ENCODE measurements around the gene SMYD3.

SMYD3 gene

DNA sequence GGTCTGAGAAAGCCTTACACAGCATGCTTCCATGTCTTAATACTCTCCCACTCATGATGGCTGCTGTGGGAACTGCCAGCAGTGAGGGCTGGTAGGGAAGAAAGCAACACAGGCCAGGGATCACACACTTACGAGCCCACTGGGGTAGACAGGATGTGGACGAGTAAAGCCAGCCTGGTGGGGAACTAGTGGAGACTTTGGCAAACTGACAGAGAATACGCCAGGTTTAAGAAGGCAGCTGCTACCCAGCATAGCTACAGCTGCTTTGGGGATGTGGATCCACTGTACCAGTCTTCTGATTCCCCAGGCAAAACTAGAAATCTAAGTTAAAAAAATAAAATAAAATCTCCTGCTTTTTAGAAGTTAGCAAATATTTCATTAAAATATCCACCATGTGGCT, 664.0 kb downstream of the SMYD3 start (continued):
- no peak for TF ChIP-seq ZNF555 (tag by site-specific recombination; conservative IDR thresholded peaks at IDR 0.05)
- TF ChIP-seq ZNF114 (tag by site-specific recombination; IDR thresholded peaks at IDR 0.05) = no peak
- TF ChIP-seq ZNF558 (tag by site-specific recombination; IDR thresholded peaks at IDR 0.05) = no peak
- no peak for TF ChIP-seq ZNF433 (tag by site-specific recombination; IDR thresholded peaks at IDR 0.05; ENCODE audit: low read depth)
- no peak for TF ChIP-seq ZNF501 (tag by site-specific recombination; IDR thresholded peaks at IDR 0.05)

DNA sequence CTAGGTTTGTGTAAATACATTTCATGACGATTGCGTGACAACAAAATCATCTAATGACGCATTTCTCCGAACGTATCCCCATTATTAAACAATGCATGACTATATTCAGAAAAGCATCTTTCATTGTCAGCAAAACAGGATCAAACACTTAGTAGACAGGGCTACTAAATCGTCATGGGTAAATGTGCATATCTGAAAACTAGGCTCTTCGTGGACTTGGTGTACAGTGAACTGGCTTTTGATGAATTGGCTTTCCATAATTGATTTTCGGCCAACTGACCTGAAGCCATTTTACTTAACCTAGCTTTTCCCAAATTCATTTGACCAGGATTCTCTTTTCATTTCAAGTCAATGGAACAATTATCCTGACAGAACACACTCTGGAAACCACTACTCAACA, 665.0 kb downstream of the SMYD3 start:
- H3K9me3 ChIP-seq (ENCODE audit: control insufficient read depth, insufficient read depth, low read depth, low read length) = no peaks in the 10 kb centered on the region
- TF ChIP-seq ZNF521 (tag by site-specific recombination; IDR thresholded peaks at IDR 0.05) (no peak), ZNF624 (tag by site-specific recombination; IDR thresholded peaks at IDR 0.05) (no peak), ZNF510 (tag by site-specific recombination; IDR thresholded peaks at IDR 0.05; ENCODE audit: insufficient replicate concordance) (no peak), WT1 (tag by site-specific recombination; IDR thresholded peaks at IDR 0.05) (no peak), ZNF48 (tag by site-specific recombination; IDR thresholded peaks at IDR 0.05) (no peak), ZNF785 (tag by site-specific recombination; IDR thresholded peaks at IDR 0.05) (no peak), KLF10 (tag by site-specific recombination; IDR thresholded peaks at IDR 0.05) (no peak), TRIM28 (IDR thresholded peaks at IDR 0.05; ENCODE audit: borderline replicate concordance, low read length) (no peak), ZNF433 (tag by site-specific recombination; IDR thresholded peaks at IDR 0.05; ENCODE audit: low read depth) (no peak), ZNF140 (tag by site-specific recombination; IDR thresholded peaks at IDR 0.05) (no peak), ZNF302 (tag by site-specific recombination; IDR thresholded peaks at IDR 0.05; ENCODE audit: low read depth) (no peak)
- TF ChIP-seq, protein P1, sequence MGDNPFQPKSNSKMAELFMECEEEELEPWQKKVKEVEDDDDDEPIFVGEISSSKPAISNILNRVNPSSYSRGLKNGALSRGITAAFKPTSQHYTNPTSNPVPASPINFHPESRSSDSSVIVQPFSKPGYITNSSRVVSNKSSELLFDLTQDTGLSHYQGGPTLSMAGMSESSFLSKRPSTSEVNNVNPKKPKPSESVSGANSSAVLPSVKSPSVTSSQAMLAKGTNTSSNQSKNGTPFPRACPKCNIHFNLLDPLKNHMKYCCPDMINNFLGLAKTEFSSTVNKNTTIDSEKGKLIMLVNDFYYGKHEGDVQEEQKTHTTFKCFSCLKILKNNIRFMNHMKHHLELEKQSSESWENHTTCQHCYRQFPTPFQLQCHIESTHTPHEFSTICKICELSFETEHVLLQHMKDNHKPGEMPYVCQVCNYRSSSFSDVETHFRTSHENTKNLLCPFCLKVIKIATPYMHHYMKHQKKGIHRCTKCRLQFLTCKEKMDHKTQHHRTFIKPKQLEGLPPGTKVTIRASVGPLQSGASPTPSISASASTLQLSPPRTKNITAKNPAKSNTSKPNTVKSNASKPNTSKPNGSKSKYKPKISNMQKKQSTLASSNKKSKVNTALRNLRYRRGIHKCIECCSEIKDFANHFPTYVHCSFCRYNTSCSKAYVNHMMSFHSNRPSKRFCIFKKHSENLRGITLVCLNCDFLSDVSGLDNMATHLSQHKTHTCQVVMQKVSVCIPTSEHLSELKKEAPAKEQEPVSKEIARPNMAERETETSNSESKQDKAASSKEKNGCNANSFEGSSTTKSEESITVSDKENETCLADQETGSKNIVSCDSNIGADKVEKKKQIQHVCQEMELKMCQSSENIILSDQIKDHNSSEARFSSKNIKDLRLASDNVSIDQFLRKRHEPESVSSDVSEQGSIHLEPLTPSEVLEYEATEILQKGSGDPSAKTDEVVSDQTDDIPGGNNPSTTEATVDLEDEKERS (tag by site-specific recombination; IDR thresholded peaks at IDR 0.05) = no peak
- TF ChIP-seq, protein P2, sequence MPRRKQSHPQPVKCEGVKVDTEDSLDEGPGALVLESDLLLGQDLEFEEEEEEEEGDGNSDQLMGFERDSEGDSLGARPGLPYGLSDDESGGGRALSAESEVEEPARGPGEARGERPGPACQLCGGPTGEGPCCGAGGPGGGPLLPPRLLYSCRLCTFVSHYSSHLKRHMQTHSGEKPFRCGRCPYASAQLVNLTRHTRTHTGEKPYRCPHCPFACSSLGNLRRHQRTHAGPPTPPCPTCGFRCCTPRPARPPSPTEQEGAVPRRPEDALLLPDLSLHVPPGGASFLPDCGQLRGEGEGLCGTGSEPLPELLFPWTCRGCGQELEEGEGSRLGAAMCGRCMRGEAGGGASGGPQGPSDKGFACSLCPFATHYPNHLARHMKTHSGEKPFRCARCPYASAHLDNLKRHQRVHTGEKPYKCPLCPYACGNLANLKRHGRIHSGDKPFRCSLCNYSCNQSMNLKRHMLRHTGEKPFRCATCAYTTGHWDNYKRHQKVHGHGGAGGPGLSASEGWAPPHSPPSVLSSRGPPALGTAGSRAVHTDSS (tag by site-specific recombination; IDR thresholded peaks at IDR 0.05) = no peak
- TF ChIP-seq, protein P3, sequence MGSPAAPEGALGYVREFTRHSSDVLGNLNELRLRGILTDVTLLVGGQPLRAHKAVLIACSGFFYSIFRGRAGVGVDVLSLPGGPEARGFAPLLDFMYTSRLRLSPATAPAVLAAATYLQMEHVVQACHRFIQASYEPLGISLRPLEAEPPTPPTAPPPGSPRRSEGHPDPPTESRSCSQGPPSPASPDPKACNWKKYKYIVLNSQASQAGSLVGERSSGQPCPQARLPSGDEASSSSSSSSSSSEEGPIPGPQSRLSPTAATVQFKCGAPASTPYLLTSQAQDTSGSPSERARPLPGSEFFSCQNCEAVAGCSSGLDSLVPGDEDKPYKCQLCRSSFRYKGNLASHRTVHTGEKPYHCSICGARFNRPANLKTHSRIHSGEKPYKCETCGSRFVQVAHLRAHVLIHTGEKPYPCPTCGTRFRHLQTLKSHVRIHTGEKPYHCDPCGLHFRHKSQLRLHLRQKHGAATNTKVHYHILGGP (tag by site-specific recombination; IDR thresholded peaks at IDR 0.05) = no peak
- H3K36me3 ChIP-seq (ENCODE audit: control insufficient read depth in 2 of 2, insufficient read depth in 1 of 2, low read length in 2 of 2) = no peaks in the 10 kb centered on the region
- H3K4me3 ChIP-seq (ENCODE audit: low read depth, low read length) = no peak overlapping the region
- POLR2A ChIA-PET = no interaction called here
- no peaks in the 10 kb centered on the region for H3K4me1 ChIP-seq (ENCODE audit: control insufficient read depth, insufficient read depth, low read length)
- no peak overlapping the region for H3K27ac ChIP-seq (ENCODE audit: extremely low read depth, low read depth, low read length)
- CTCF ChIA-PET = no interaction called here

DNA sequence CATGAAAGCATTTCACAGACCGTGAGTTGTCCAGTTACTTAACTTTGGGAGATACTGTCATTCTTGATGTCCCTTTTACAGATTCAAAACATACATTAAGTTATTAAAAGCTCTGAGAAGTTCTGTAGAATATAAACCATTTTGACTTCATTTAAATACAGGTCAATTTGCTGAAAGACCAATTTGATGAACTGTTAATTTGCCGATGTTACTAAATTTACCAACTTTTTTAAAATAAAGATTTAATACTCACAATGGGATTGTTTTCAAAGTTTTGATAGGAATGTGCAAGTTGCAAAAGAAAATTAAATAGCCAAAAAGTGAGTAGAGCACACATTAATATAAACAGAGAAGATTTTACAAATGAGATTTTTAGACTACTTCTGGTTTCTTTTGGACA, 666.1 kb downstream of the SMYD3 start:
- CTCF ChIA-PET = no interaction called here
- no peak overlapping the region for H3K4me3 ChIP-seq (ENCODE audit: low read depth, low read length)
- H3K9me3 ChIP-seq (ENCODE audit: control insufficient read depth, insufficient read depth, low read depth, low read length) = no peaks in the 10 kb centered on the region
- no peak overlapping the region for H3K27ac ChIP-seq (ENCODE audit: extremely low read depth, low read depth, low read length)
- no peaks in the 10 kb centered on the region for H3K4me1 ChIP-seq (ENCODE audit: control insufficient read depth, insufficient read depth, low read length)
- POLR2A ChIA-PET = no interaction called here
- H3K36me3 ChIP-seq (ENCODE audit: control insufficient read depth in 2 of 2, insufficient read depth in 1 of 2, low read length in 2 of 2) = no peaks in the 10 kb centered on the region
- TF ChIP-seq MYNN (tag by site-specific recombination; IDR thresholded peaks at IDR 0.05; ENCODE audit: borderline replicate concordance) = no peak
- TF ChIP-seq ZNF350 (tag by site-specific recombination; IDR thresholded peaks at IDR 0.05) = no peak
- TF ChIP-seq, protein P4, sequence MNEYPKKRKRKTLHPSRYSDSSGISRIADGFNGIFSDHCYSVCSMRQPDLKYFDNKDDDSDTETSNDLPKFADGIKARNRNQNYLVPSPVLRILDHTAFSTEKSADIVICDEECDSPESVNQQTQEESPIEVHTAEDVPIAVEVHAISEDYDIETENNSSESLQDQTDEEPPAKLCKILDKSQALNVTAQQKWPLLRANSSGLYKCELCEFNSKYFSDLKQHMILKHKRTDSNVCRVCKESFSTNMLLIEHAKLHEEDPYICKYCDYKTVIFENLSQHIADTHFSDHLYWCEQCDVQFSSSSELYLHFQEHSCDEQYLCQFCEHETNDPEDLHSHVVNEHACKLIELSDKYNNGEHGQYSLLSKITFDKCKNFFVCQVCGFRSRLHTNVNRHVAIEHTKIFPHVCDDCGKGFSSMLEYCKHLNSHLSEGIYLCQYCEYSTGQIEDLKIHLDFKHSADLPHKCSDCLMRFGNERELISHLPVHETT (tag by site-specific recombination; IDR thresholded peaks at IDR 0.05) = no peak
- TF ChIP-seq, protein P5, sequence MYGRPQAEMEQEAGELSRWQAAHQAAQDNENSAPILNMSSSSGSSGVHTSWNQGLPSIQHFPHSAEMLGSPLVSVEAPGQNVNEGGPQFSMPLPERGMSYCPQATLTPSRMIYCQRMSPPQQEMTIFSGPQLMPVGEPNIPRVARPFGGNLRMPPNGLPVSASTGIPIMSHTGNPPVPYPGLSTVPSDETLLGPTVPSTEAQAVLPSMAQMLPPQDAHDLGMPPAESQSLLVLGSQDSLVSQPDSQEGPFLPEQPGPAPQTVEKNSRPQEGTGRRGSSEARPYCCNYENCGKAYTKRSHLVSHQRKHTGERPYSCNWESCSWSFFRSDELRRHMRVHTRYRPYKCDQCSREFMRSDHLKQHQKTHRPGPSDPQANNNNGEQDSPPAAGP (tag by site-specific recombination; IDR thresholded peaks at IDR 0.05) = no peak
- TF ChIP-seq, protein P6, sequence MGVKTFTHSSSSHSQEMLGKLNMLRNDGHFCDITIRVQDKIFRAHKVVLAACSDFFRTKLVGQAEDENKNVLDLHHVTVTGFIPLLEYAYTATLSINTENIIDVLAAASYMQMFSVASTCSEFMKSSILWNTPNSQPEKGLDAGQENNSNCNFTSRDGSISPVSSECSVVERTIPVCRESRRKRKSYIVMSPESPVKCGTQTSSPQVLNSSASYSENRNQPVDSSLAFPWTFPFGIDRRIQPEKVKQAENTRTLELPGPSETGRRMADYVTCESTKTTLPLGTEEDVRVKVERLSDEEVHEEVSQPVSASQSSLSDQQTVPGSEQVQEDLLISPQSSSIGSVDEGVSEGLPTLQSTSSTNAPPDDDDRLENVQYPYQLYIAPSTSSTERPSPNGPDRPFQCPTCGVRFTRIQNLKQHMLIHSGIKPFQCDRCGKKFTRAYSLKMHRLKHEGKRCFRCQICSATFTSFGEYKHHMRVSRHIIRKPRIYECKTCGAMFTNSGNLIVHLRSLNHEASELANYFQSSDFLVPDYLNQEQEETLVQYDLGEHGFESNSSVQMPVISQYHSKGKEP (tag by site-specific recombination; IDR thresholded peaks at IDR 0.05) = no peak
- TF ChIP-seq ZNF133 (tag by site-specific recombination; IDR thresholded peaks at IDR 0.05) = no peak
- no peak for TF ChIP-seq KLF16 (tag by site-specific recombination; IDR thresholded peaks at IDR 0.05)
- no peak for TF ChIP-seq GFI1B (tag by site-specific recombination; IDR thresholded peaks at IDR 0.05)
